Aorta (tissue), 5 donors: ENCODE data around the gene KIF26A. TPM values are rescaled to one million over a fixed set of nuclear protein-coding genes. Genes with fewer than 3 reads are reported as not detected.

Experiments
- ATAC-seq: fragments of 200-7000 bp; cut with Tn5 transposase; one replicate; pipeline ENCODE4 v1.9.1; 2022; ENCODE audit warnings: moderate library complexity; ENCODE audit not compliant: low FRiP score
- DNase-seq, 2 donors: peaks; one replicate each; pipeline ENCODE4 v3.0.0-alpha.2; 2020
- H3K27ac ChIP-seq, 2 donors: one replicate each; pipeline ENCODE4 v1.5.1; 2013; ENCODE audit warnings: low read length in 2 of 2, mild to moderate bottlenecking in 2 of 2, moderate library complexity in 2 of 2, control low read depth in 1 of 2, inconsistent platforms in 1 of 2, low read depth in 1 of 2
- H3K27me3 ChIP-seq, 2 donors: one replicate each; pipeline ENCODE4 v1.6.1; 2013; ENCODE audit warnings: control low read depth in 1 of 2, low read length in 1 of 2, mild to moderate bottlenecking in 1 of 2, moderate library complexity in 1 of 2; ENCODE audit not compliant: insufficient read depth in 2 of 2, control insufficient read depth in 1 of 2
- H3K36me3 ChIP-seq, 2 donors: one replicate each; pipeline ENCODE4 v1.6.1; 2013; ENCODE audit warnings: control low read depth in 1 of 2, low read length in 1 of 2, mild to moderate bottlenecking in 1 of 2; ENCODE audit not compliant: insufficient read depth in 2 of 2, control insufficient read depth in 1 of 2
- H3K4me1 ChIP-seq, 2 donors: one replicate each; pipeline ENCODE4 v1.6.1; 2013; ENCODE audit warnings: low read length in 2 of 2, control low read depth in 1 of 2, mild to moderate bottlenecking in 1 of 2, moderate library complexity in 1 of 2; ENCODE audit not compliant: insufficient read depth in 2 of 2, control insufficient read depth in 1 of 2
- H3K4me3 ChIP-seq, 2 donors: one replicate each; pipeline ENCODE4 v1.5.1; 2013; ENCODE audit warnings: low read length in 2 of 2, control low read depth in 1 of 2, mild to moderate bottlenecking in 1 of 2
- H3K9me3 ChIP-seq: one replicate; pipeline ENCODE4 v1.6.1; 2013; ENCODE audit warnings: mild to moderate bottlenecking, low read length; ENCODE audit not compliant: control insufficient read depth
- WGBS, 2 donors: extraction: QIAGEN DNeasy Blood & Tissue Kit; methylation state at CpG; one replicate each; pipeline ENCODE4 v1.1.7; 2013; 5-methylcytosine and 5-hydroxymethylcytosine counted together
- intact Hi-C, 2 donors: fragments of 100-400 bp; cut with DNase I; formaldehyde crosslinking; loops; one replicate each; pipeline versions ENCODE4 v1.14.2 to v1.15.0; 2022
- polyA plus RNA-seq, 2 donors: library from polyadenylated mRNA; stranded (reverse); fragments of 200-250 nt; gene quantifications; one replicate each; pipeline ENCODE4 v1.2.3, GENCODE V29; 2013
- total RNA-seq, 2 donors: library from RNA; stranded (reverse); fragmentation: NEBNext Ultra II Directional; extraction: Animal tissue kit (Norgen Biotek cat#: 25700); gene quantifications; one replicate each; pipeline ENCODE4 v1.2.1, GENCODE V29; 2021
- donor health status: healthy with polysubstance abuse.
- donor health status: Bipolar disorder and iron deficiency.
- donor health status: DM: no; HTN: no; CAD: no.
- donor health status: DM: no; HTN: no; CAD: no.
- donor health status: DM: yes; HTN: yes; CAD: no.

KIF26A gene
- total and polyA plus RNA-seq, 4 donors = 0.13 to 8.3 (median 3.2) TPM

GRCh38 chr14:104144911-104145825 lies 6.8 kb downstream of the KIF26A start:
- Histone ChIP-seq H3K4me1 (no peaks in the 10 kb centered on the region), H3K9me3 (no peaks in the 10 kb centered on the region), H3K27ac (no peak overlapping the region), H3K4me3 (no peak overlapping the region), H3K27me3 (no peaks in the 10 kb centered on the region), H3K36me3 (no peaks in the 10 kb centered on the region)
- ATAC-seq (no peak), DNase-seq (peak; percentile 33 to 69)
- intact Hi-C loops = no loop called here
- 78 to 80% methylated on average over 37 of the region's 37 CpGs for WGBS, 2 donors

- DNase-seq (peak in 1 of 2 donors; percentile 66), ATAC-seq (no peak)
- Histone ChIP-seq H3K27ac (no peak overlapping the region), H3K27me3 (no peaks in the 10 kb centered on the region), H3K36me3 (no peaks in the 10 kb centered on the region), H3K9me3 (no peaks in the 10 kb centered on the region), H3K4me1 (no peaks in the 10 kb centered on the region), H3K4me3 (no peak overlapping the region)
- 79% methylated on average over 15 of the region's 15 CpGs for WGBS, 2 donors
- intact Hi-C loops = no loop called here
These were observed 7.6 kb downstream of the KIF26A start for GRCh38 chr14:104145826-104146601.

GRCh38 chr14:104146651-104147345 lies 8.4 kb downstream of the KIF26A start:
- 84 to 86% methylated on average over 22 of the region's 22 CpGs for WGBS, 2 donors
- H3K27ac ChIP-seq = no peak overlapping the region
- H3K4me3 ChIP-seq = no peak overlapping the region
- no peaks in the 10 kb centered on the region for H3K27me3 ChIP-seq
- ATAC-seq (no peak), DNase-seq (peak; percentile 40 to 70)
- no peaks in the 10 kb centered on the region for H3K9me3 ChIP-seq
- no peaks in the 10 kb centered on the region for H3K36me3 ChIP-seq
- no peaks in the 10 kb centered on the region for H3K4me1 ChIP-seq
- intact Hi-C loops = no loop called here

GRCh38 chr14:104147346-104148125 lies 9.1 kb downstream of the KIF26A start:
- intact Hi-C loops = no loop called here
- WGBS, 2 donors = 79 to 80% methylated on average over 28 of the region's 28 CpGs
- Histone ChIP-seq H3K9me3 (no peaks in the 10 kb centered on the region), H3K27ac (no peak overlapping the region), H3K36me3 (no peaks in the 10 kb centered on the region), H3K4me1 (no peaks in the 10 kb centered on the region), H3K27me3 (no peaks in the 10 kb centered on the region), H3K4me3 (no peak overlapping the region)
- ATAC-seq (no peak), DNase-seq (peak; percentile 33 to 75)

GRCh38 chr14:104148433-104149277 lies 10.3 kb downstream of the KIF26A start:
- ATAC-seq (no peak), DNase-seq (peak; percentile 7 to 67)
- Histone ChIP-seq H3K27me3 (no peaks in the 10 kb centered on the region), H3K36me3 (no peaks in the 10 kb centered on the region), H3K4me1 (no peaks in the 10 kb centered on the region), H3K9me3 (no peaks in the 10 kb centered on the region), H3K4me3 (no peak overlapping the region), H3K27ac (no peak overlapping the region)
- intact Hi-C loops = no loop called here
- WGBS, 2 donors = 66 to 70% methylated on average over 18 to 22 of the region's 22 CpGs

GRCh38 chr14:104149278-104149595 lies 10.8 kb downstream of the KIF26A start:
- ATAC-seq = no peak
- Histone ChIP-seq H3K4me1 (no peaks in the 10 kb centered on the region), H3K4me3 (no peak overlapping the region), H3K9me3 (no peaks in the 10 kb centered on the region), H3K27ac (no peak overlapping the region), H3K36me3 (no peaks in the 10 kb centered on the region), H3K27me3 (no peaks in the 10 kb centered on the region)
- 79 to 90% methylated on average over 11 of the region's 11 CpGs for WGBS, 2 donors
- peak in 1 of 2 donors; percentile 36 for DNase-seq
- intact Hi-C loops = no loop called here

GRCh38 chr14:104149617-104150135 lies 11.3 kb downstream of the KIF26A start:
- no peaks in the 10 kb centered on the region for H3K36me3 ChIP-seq
- no peak overlapping the region for H3K4me3 ChIP-seq
- peak in 1 of 2 donors; percentile 65 for DNase-seq
- no peak for ATAC-seq
- H3K4me1 ChIP-seq = no peaks in the 10 kb centered on the region
- H3K27me3 ChIP-seq = no peaks in the 10 kb centered on the region
- intact Hi-C loops = no loop called here
- H3K9me3 ChIP-seq = no peaks in the 10 kb centered on the region
- no peak overlapping the region for H3K27ac ChIP-seq
- 54 to 56% methylated on average over 12 of the region's 12 CpGs for WGBS, 2 donors
